Type B pancreatic cell (in vitro differentiated cells): Measurements from ENCODE around the gene MPZL1. TPM values are rescaled to one million over a fixed set of nuclear protein-coding genes. Genes with fewer than 3 reads are reported as not detected.
"Not testable (repeated sequence)": the region's sequence is repeated elsewhere in the genome, so short reads cannot be mapped to it uniquely, and the experiment has no call there.

Experiments used
- DNase-seq: peaks from one replicate; pipeline ENCODE4 v3.0.0; 2021; ENCODE audit warnings: mixed read lengths; ENCODE audit not compliant: unreplicated experiment; ENCODE audit errors: extremely low spot score
- H3K27ac Mint-ChIP-seq: 2 replicates; pipeline ENCODE4 v1.8.0; 2021; ENCODE audit warnings: mild to moderate bottlenecking, mixed read lengths
- H3K27me3 Mint-ChIP-seq: 2 replicates; pipeline ENCODE4 v1.8.0; 2021; ENCODE audit warnings: mixed read lengths
- H3K36me3 Mint-ChIP-seq: 2 replicates; pipeline ENCODE4 v1.8.0; 2021; ENCODE audit warnings: mixed read lengths
- H3K4me1 Mint-ChIP-seq: one replicate; pipeline ENCODE4 v1.8.0; 2021; ENCODE audit warnings: mixed read lengths; ENCODE audit not compliant: unreplicated experiment
- H3K4me3 Mint-ChIP-seq: 2 replicates; pipeline ENCODE4 v1.8.0; 2021; ENCODE audit warnings: mild to moderate bottlenecking, mixed read lengths
- H3K9me3 Mint-ChIP-seq: 2 replicates; pipeline ENCODE4 v1.8.0; 2021; ENCODE audit warnings: mixed read lengths
- total RNA-seq: library from RNA; stranded (reverse); gene quantifications from 2 replicates; pipeline ENCODE4 v1.2.1, GENCODE V29; 2021; ENCODE audit warnings: low replicate concordance
- TF ChIP-seq, protein P1 (sequence below): fragments of 200-600 bp; sonication (generic); conservative IDR thresholded peaks from 2 replicates; pipeline ENCODE4 v1.5.0; 2021; ENCODE audit warnings: antibody characterized with exemption, mild to moderate bottlenecking

Gene MPZL1
- total RNA-seq, 1 donor from 2014 or later: 103 TPM

DNA sequence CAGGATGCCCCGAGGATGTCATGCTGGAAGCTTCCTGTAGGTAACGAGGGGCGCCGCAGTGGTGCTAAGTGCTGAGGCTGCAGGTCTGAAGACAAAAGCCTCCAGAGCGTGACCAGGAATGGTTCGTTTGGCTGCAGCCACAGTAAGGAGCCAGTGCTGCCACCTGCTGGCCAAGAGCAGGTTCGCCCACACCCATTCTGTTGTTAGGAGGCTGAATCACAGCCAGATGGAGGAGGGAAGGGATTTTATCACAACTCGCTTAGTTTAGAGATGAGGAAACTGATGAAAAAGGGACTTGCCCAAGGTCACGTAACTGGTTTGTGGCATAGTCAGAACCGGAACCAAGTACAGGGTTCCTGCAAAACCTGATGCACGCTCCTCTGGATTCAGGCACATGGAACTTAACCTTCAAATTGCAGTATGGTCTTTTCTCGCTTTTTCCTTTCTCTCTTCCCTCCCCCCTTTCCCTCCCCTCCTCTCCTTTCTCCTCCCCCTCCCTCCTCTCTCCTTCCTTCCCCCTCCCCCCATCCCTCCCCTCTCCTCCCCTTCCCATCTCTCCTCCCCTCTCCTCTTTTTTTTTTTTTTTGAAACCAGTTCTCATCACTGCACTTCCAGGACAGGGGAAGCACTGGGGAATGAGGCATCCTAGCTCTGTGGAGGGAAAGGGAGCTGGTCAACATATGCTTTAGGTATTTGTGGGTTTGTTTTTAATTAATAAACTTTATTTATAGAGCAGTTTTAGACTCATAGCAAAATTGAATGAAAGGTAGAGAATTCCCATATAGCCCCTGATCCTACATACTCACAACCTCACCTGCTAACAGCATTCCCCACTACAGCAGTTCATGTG, 81.8 kb downstream of the MPZL1 start:
- Mint-ChIP-seq H3K27ac (peak overlapping the region; percentile 32), H3K4me1 (peaks cover 3% of the 10 kb centered on the region), H3K36me3 (peaks cover 8% of the 10 kb centered on the region), H3K9me3 (peaks cover 4% of the 10 kb centered on the region), H3K4me3 (peak overlapping the region; percentile 52), H3K27me3 (no peaks in the 10 kb centered on the region)
- DNase-seq: peak; percentile 85
- TF ChIP-seq, protein P1, sequence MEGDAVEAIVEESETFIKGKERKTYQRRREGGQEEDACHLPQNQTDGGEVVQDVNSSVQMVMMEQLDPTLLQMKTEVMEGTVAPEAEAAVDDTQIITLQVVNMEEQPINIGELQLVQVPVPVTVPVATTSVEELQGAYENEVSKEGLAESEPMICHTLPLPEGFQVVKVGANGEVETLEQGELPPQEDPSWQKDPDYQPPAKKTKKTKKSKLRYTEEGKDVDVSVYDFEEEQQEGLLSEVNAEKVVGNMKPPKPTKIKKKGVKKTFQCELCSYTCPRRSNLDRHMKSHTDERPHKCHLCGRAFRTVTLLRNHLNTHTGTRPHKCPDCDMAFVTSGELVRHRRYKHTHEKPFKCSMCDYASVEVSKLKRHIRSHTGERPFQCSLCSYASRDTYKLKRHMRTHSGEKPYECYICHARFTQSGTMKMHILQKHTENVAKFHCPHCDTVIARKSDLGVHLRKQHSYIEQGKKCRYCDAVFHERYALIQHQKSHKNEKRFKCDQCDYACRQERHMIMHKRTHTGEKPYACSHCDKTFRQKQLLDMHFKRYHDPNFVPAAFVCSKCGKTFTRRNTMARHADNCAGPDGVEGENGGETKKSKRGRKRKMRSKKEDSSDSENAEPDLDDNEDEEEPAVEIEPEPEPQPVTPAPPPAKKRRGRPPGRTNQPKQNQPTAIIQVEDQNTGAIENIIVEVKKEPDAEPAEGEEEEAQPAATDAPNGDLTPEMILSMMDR: peak; percentile 97

- H3K4me3 Mint-ChIP-seq: no peak overlapping the region
- H3K36me3 Mint-ChIP-seq: peaks cover 12% of the 10 kb centered on the region
- peaks cover 3% of the 10 kb centered on the region for H3K4me1 Mint-ChIP-seq
- peak overlapping the region; percentile 25 for H3K27ac Mint-ChIP-seq
- peaks cover 4% of the 10 kb centered on the region for H3K9me3 Mint-ChIP-seq
- H3K27me3 Mint-ChIP-seq: no peaks in the 10 kb centered on the region
- TF ChIP-seq, protein P1: no peak
- no peak for DNase-seq
Observed at GRCh38 chr1:167805041-167805556, 83.3 kb downstream of the MPZL1 start.

DNA sequence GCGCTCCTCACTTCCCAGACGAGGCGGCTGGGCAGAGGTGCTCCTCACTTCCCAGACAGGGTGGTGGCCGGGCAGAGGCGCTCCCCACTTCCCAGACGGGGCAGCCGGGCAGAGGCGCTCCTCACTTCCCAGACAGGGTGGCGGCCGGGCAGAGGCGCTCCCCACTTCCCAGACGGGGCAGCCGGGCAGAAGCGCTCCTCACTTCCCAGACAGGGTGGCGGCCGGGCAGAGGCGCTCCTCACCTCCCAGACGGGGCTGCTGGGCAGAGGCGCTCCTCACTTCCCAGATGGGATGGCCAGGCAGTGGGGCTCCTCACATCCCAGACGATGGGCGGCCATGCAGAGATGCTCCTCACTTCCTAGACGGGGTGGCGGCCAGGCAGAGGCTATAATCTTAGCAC, 84.5 kb downstream of the MPZL1 start:
- H3K4me3 Mint-ChIP-seq, H3K27ac Mint-ChIP-seq, H3K4me1 Mint-ChIP-seq, H3K9me3 Mint-ChIP-seq, H3K27me3 Mint-ChIP-seq, DNase-seq: not testable (repeated sequence)
- peaks cover 13% of the 10 kb centered on the region for H3K36me3 Mint-ChIP-seq

DNA sequence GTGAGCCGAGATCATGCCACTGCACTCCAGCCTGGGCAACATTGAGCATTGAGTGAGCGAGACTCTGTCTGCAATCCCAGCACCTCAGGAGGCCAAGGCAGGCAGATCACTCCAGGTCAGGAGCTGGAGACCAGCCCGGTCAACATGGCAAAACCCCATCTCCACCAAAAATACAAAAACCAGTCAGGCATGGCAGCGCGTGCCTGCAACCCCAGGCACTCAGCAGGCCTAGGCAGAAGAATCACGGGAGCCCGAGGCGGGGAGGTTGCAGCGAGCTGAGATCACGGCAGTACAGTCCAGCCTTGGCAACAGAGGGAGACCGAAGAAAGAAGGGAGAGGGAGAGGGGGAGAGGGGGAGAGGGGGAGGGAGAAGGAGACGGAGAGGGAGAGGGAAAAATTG, 84.9 kb downstream of the MPZL1 start:
- not testable (repeated sequence) for DNase-seq, H3K4me3 Mint-ChIP-seq, H3K4me1 Mint-ChIP-seq

GRCh38 chr1:167808104-167808503, 86.3 kb downstream of the MPZL1 start:
- Mint-ChIP-seq H3K27ac (no peak overlapping the region), H3K4me1 (peaks cover 3% of the 10 kb centered on the region), H3K36me3 (peaks cover 13% of the 10 kb centered on the region), H3K27me3 (no peaks in the 10 kb centered on the region), H3K9me3 (peaks cover 3% of the 10 kb centered on the region), H3K4me3 (no peak overlapping the region)
- TF ChIP-seq, protein P1: no peak
- DNase-seq: no peak

More for the DNA sequence above, 84.9 kb downstream of the MPZL1 start:
- H3K36me3 Mint-ChIP-seq: peaks cover 13% of the 10 kb centered on the region
- H3K27me3 Mint-ChIP-seq, H3K9me3 Mint-ChIP-seq, H3K27ac Mint-ChIP-seq: not testable (repeated sequence)

DNA sequence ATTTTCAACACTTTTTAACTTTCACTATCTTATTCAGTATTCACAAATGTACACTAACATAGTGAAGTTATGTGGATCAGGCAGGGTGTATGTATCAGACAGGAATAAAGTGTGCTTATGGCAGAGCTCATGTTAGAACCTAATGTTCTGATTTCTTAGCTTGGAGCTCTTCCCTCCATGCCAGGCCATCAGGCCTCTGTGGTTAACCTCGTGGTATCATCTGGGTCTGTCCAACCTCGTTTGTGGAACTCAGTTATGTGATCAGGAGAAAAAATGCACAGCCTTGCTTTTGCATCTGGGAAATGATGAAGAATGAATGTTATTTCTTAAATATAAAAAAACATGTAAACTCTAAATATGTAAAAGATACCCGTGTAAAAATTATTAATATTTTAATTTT, 86.9 kb downstream of the MPZL1 start:
- Mint-ChIP-seq H3K4me1 (no peaks in the 10 kb centered on the region), H3K27me3 (no peaks in the 10 kb centered on the region), H3K9me3 (no peaks in the 10 kb centered on the region), H3K27ac (no peak overlapping the region), H3K36me3 (peaks cover 10% of the 10 kb centered on the region), H3K4me3 (no peak overlapping the region)
- TF ChIP-seq, protein P1: no peak
- DNase-seq: no peak
